Stimulated activated CD8-positive, alpha-beta memory T cell treated with anti-CD3 and anti-CD28 coated beads, Interleukin-4, amount 100 ng/mL, for 48 hours (primary cell): ENCODE data around the gene DLX1.
"Not testable (repeated sequence)": the region's sequence is repeated elsewhere in the genome, so short reads cannot be mapped to it uniquely, and the experiment has no call there.

Experiments used
- DNase-seq: peaks from one replicate; pipeline ENCODE4 v3.0.0-alpha.2; 2020

DLX1 gene

DNA sequence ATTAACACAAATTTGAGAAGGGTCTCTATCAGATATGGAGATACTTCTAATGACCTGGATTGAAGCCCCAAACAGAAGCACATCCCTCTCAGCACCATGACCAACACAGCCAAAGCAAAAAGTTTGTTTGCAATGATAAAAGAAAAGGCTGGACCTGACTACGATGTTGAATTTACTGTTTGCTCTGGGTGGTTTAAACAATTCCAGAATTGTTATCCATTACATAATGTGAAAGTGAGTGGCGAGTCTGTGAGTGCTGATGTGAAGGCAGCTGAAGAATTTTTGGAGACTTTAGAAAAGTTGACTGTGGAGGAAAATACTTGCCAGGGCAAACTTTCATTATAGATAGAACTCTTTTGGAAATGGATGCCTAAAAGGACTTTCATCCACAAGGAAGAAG is 34.8 kb downstream of the DLX1 start:
- DNase-seq, result no peak

DNA sequence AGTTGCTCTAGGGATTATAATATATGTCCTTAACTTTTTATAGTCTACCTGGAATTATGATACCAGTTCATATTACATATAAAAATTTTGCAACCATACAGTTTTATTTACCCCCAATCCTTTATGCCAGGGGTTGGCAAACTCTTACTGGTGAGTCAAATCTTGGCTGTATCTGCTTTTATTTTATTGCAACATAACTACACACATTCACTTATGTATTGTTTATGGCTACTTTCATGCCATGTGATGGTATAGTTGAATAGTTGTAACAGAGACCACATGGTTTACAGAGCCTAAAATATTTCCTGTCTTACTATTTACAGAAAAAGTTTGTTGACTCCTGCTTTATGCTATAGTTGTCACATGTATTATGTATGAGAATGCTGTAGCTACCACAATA is 43.2 kb downstream of the DLX1 start:
- DNase-seq, result no peak

DNA sequence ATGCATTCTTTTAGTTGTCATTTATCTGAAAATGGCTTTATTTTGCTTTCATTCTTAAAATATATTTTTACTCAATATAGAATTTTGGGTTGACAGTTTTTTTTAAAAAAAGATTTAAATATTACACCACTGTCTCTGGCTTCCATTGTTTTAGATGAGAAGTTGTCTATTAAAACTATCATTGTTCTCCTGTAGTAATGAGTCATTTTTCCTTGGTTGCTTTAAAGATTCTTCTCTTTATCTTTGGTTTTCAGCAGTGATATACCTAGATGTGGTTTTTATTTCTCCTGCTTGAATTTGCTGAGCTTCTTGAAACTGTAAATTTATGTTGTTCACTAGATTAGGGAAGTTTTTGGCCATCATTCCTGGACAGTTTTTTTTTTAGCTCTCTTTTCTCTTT is 44.1 kb downstream of the DLX1 start:
- DNase-seq, result no peak

DNA sequence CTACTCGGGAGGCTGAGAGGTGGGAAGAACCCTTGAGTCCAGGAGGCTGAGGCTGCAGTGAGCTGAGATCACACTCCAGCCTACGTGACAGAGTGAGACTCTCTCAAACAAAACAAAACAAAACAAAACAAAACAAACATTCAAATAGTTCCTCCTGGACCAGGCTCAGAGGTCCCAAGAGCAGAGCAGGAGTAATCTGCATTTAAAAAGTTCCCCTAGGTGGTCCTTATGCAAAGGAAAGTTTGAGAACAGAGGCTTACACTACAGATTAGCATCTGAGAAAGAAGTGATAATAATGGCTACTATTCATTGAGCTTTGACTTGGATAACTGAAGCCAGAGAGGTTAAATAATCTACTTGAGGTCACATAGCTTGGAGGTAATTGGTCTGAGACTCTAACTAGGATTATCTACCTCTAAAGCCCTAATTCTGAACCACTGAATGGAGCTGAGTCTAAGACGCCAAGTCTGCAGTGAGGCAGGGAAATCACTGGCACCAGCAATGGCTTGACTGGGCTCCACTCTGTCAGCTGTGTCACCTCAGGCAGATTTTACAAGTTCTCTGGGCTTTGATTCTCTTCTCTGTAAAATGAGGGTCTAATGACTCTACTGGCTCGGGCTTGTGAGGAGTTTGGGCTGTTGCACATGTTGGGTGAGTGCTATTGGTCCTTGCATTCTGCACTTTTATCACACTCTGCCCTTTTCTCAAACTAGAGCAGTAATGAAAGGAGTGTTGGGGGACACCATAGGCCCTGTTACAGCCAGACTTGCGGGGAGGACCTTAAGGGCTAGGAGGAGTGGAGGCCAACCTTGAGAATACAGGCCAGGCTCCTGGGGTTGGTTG is 46.6 kb downstream of the DLX1 start:
- no peak for DNase-seq

DNA sequence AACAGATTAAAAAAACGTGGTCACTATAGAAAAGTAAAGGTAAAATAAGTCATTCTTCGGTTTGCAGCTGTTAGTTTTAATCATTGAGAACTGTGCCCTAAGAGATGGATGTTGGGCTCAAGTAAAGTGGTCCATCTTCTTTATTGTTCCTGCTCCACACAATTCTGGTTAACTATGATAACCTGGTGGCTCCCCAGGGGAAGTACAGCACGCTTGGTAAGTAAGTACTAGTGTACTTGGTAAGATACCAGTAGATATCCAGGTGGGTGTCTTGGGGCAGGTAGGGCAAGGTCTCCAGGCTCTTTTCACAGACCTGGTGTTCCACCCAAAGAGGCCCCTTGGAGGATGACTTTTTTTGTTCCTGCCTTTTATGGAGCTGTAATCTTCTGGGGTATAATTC is 49.0 kb downstream of the DLX1 start:
- no peak for DNase-seq

DNA sequence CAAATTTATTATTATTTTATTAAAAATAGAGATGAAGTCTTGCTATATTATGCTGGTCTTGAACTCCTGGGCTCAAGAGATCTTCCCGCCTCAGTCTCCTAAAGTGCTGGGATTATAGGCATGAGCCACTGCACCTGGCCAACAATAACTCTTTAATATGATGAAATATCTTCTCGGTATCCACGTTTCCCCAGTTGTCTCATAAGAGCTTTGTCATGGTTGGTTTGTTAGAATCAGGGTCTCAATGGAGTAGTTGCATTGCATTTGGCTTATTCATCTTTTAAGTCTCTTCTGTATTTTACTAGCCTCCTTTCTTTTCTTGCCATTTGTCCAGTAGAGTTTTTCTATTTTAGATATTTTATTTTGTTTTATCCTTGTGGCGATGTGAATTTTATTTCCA is 50.1 kb downstream of the DLX1 start:
- DNase-seq, result no peak

DNA sequence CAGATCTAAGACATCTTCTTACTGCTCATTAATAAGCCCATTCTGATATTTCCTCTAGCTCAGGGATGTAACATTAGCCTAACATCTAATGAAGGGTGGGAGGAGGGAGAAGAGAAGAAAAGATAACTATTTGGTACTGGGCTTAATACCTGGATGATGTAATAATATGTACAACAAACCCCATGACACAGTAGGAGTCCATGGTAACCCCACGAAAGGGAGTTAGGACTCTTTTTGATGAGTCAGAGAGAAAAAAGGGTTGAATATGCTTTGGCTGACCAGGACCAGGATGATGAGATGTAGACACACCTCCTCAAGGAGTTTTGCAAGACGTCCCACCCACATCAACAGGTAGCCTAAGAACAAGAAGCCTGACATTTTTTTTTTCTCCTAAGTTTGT is 51.8 kb downstream of the DLX1 start:
- no peak for DNase-seq

DNA sequence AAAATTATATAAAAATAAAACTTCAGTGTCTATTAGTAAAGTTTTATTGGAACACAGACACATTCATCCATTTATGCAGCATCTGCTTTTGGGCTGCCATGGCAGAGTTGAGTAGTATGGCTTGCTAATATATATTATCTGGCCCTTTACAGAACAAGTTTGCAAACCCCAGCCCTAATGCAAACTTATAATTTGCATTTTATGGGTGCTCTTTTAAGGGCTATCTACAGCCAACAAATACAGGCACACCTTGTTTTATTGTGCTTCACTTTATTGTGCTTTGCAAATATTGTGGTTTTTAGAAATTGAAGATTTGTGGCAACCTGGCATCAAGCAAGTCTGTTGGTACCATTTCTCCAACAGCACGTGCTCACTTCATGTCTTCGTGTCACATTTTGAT is 52.6 kb downstream of the DLX1 start:
- no peak for DNase-seq

DNA sequence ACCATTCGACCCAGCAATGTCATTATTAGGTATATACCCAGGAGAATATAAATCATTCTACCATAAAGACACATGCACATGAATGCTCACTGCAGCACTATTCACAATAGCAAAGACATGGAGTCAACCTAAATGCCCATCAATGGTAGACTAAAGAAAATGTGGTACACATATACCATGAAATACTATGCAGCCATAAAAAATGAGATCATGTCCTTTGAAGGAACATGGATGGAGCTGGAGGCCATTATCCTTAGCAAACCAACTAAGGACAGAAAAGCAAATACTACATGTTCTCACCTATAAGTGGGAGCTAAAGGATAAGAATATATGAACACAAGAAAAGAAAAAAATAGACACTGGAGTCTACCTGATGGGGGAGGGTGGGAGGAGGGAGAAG is 53.4 kb downstream of the DLX1 start:
- not testable (repeated sequence) for DNase-seq
